Measurements from ENCODE around the gene PLA2G2F. TPM values are rescaled to one million over a fixed set of nuclear protein-coding genes. Genes with fewer than 3 reads are reported as not detected.

Gene PLA2G2F
- total and polyA plus RNA-seq, 2 of the 13 experiments (the other 11 are each of a cell fraction or from before 2014, with no cell fraction given): not detected

- no peak overlapping the region for H3K4me2 ChIP-seq (ENCODE audit: low read depth, low read length)
- DNase-seq (ENCODE audit: low spot score) (no peak), FAIRE-seq (no peak), ATAC-seq (no peak)
- 28% methylated on average over 5 of the region's 5 CpGs for WGBS (ENCODE audit: low lambda C conversion rate)
- no peaks in the 10 kb centered on the region for H3K79me2 ChIP-seq (ENCODE audit: insufficient read depth, low read length)
- POLR2A ChIA-PET: no interaction called here
- intact Hi-C loops (cut with micrococcal nuclease; ENCODE audit: unreplicated experiment) (no loop called here), in situ Hi-C loops (cut with HindIII; ENCODE audit: extremely low pct_ligation_motif_present, low pct_unique_long_range_greater_than_20kb) (no loop called here)
- H2AFZ ChIP-seq (ENCODE audit: low read length): no peak overlapping the region
- H3K4me1 ChIP-seq (ENCODE audit: insufficient read depth, low read length): peaks cover 7% of the 10 kb centered on the region; the same call in 1 of the 2 replicates
- no peak overlapping the region for H3K4me3 ChIP-seq (replicated peaks in 1 of 3; ENCODE audit: insufficient read depth in 1 of 3, low read depth in 2 of 3, low read length in 3 of 3)
- CTCF ChIA-PET (ENCODE audit: low intra/inter-chr PET ratio, low total read pairs): no interaction called here
- BruUV-seq (replicated peaks): no TSS peak
- TF ChIP-seq ZNF574 (CRISPR knock-in tag; IDR thresholded peaks at IDR 0.05) (no peak), ZNF652 (CRISPR knock-in tag; IDR thresholded peaks at IDR 0.05; ENCODE audit: borderline replicate concordance, low read depth) (no peak), ZNF207 (IDR thresholded peaks at IDR 0.05; ENCODE audit: borderline replicate concordance) (no peak), HDAC2 (CRISPR knock-in tag; IDR thresholded peaks at IDR 0.05) (no peak), HOXA7 (CRISPR knock-in tag; IDR thresholded peaks at IDR 0.05) (no peak)
- no peaks in the 10 kb centered on the region for H4K20me1 ChIP-seq (ENCODE audit: insufficient read depth, low read length)
- H3K27ac ChIP-seq (ENCODE audit: extremely low read length, insufficient read depth, low read length): no peak overlapping the region
- no peak overlapping the region for H3K9ac ChIP-seq (ENCODE audit: insufficient read depth, low read depth, low read length)
- no peaks in the 10 kb centered on the region for H3K36me3 ChIP-seq (replicated peaks in 1 of 2; ENCODE audit: control insufficient read depth in 1 of 2, insufficient read depth in 2 of 2, low read length in 2 of 2)
- H3K9me3 ChIP-seq (ENCODE audit: low read length): no peaks in the 10 kb centered on the region
- peaks cover 0 to 6% of the 10 kb centered on the region in 2 experiments; a peak in 3 of 5 replicates for H3K27me3 ChIP-seq (ENCODE audit: control insufficient read depth in 1 of 2, insufficient read depth in 2 of 2, low read length in 2 of 2)
Measured at GRCh38 chr1:20111452-20111851, 27.7 kb upstream of the PLA2G2F start.
